Body of pancreas (tissue), 4 donors: ENCODE measurements around the gene PATL2.

ENCODE experiments used
- CTCF ChIP-seq, 7 experiments: fragments of 450-650 bp in 4 of 7; fragments of 200-600 bp in 3 of 7; sonication (generic) in 3 of 7; IDR thresholded peaks; one replicate each; pipeline ENCODE4 v1.5.1; 2016 to 2019; ENCODE audit warnings: antibody characterized with exemption in 7 of 7
- POLR2A ChIP-seq, 3 donors: fragments of 450-650 bp; IDR thresholded peaks; one replicate each; pipeline ENCODE4 v1.6.1; 2016; ENCODE audit warnings: antibody characterized with exemption in 3 of 3, mild to moderate bottlenecking in 2 of 3

DNA sequence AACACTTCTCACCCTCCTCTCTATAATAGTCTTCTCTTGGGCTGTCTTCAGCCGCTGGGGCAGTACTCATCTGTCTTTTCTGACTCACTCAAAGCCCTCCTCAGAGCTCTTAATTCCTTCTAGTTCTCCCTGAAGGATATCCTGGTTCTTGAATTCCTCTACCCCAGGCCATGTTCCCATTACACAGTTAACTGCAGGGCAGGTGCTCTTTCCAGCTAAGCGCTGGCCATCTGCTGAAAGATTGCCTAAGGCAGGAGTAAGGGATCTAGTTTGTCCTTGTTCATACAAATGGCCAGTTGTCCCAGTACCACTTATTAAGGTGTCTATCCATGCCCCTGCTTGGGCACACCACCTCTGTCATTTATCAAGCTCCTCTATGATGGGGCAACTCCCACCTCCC is 37.5 kb downstream of the PATL2 start:
- TF ChIP-seq CTCF (IDR thresholded peaks at IDR 0.05) (no peak), POLR2A (IDR thresholded peaks at IDR 0.05) (no peak)
